SJCRH30 (cell line): ENCODE results near the gene PRSS16. TPM values are rescaled to one million over a fixed set of nuclear protein-coding genes. Genes with fewer than 3 reads are reported as not detected.

Source experiments
- DNase-seq, 2 experiments: peaks; one replicate each; pipeline ENCODE4 v3.0.0-alpha.2; 2015 to 2020
- H3K27ac ChIP-seq: fragments of 250-450 bp; sonication (Bioruptor Pico); 2 replicates; pipeline ENCODE4 v1.5.1; 2020; ENCODE audit warnings: mild to moderate bottlenecking, moderate library complexity
- H3K27me3 ChIP-seq: fragments of 250-450 bp; sonication (Bioruptor Pico); 2 replicates; pipeline ENCODE4 v1.5.1; 2020; ENCODE audit warnings: mild to moderate bottlenecking, moderate library complexity
- H3K36me3 ChIP-seq: fragments of 250-450 bp; sonication (Bioruptor Pico); 2 replicates; pipeline ENCODE4 v1.5.1; 2020; ENCODE audit warnings: mild to moderate bottlenecking, moderate library complexity
- H3K4me1 ChIP-seq: fragments of 250-450 bp; sonication (Bioruptor Pico); 2 replicates; pipeline ENCODE4 v1.5.1; 2020; ENCODE audit warnings: mild to moderate bottlenecking, moderate library complexity
- H3K4me3 ChIP-seq: fragments of 250-450 bp; sonication (Bioruptor Pico); 2 replicates; pipeline ENCODE4 v1.5.1; 2020; ENCODE audit warnings: mild to moderate bottlenecking, moderate library complexity
- H3K9me3 ChIP-seq: fragments of 250-450 bp; sonication (Bioruptor Pico); replicated peaks from 2 replicates; pipeline ENCODE4 v1.5.1; 2020; ENCODE audit warnings: mild to moderate bottlenecking, moderate library complexity
- total RNA-seq: library from RNA; depleted of rRNA; stranded (reverse); fragments of >200 nt; shearing (Covaris generic); gene quantifications from 2 replicates; pipeline ENCODE4 v1.2.3, GENCODE V29; 2014

Gene PRSS16
- total RNA-seq, 1 experiment from 2014 or later: not detected

GRCh38 chr6:27288136-27289044 is 40.9 kb downstream of the PRSS16 start:
- H3K27me3 ChIP-seq: no peaks in the 10 kb centered on the region

GRCh38 chr6:27290065-27290849 is 42.8 kb downstream of the PRSS16 start:
- no peaks in the 10 kb centered on the region for H3K4me1 ChIP-seq
- H3K27ac ChIP-seq: no peak overlapping the region
- H3K36me3 ChIP-seq: no peaks in the 10 kb centered on the region
- no peaks in the 10 kb centered on the region for H3K27me3 ChIP-seq
- no peaks in the 10 kb centered on the region for H3K9me3 ChIP-seq
- H3K4me3 ChIP-seq: no peak overlapping the region
- no peak for DNase-seq

More at GRCh38 chr6:27288136-27289044, 40.9 kb downstream of the PRSS16 start:
- DNase-seq: no peak
- Histone ChIP-seq H3K36me3 (no peaks in the 10 kb centered on the region), H3K4me3 (no peak overlapping the region), H3K4me1 (no peaks in the 10 kb centered on the region), H3K9me3 (no peaks in the 10 kb centered on the region), H3K27ac (no peak overlapping the region)

GRCh38 chr6:27290850-27291208 is 43.3 kb downstream of the PRSS16 start:
- H3K27ac ChIP-seq: no peak overlapping the region
- no peaks in the 10 kb centered on the region for H3K9me3 ChIP-seq
- H3K36me3 ChIP-seq: no peaks in the 10 kb centered on the region
- no peaks in the 10 kb centered on the region for H3K4me1 ChIP-seq
- H3K4me3 ChIP-seq: no peak overlapping the region
- DNase-seq: no peak
- no peaks in the 10 kb centered on the region for H3K27me3 ChIP-seq

GRCh38 chr6:27293436-27294098 is 46.1 kb downstream of the PRSS16 start:
- peak; percentile 16 to 41 for DNase-seq
- Histone ChIP-seq H3K4me1 (no peaks in the 10 kb centered on the region), H3K27ac (no peak overlapping the region), H3K9me3 (no peaks in the 10 kb centered on the region), H3K4me3 (peak overlapping the region; percentile 40; the same call in 1 of the 2 replicates), H3K36me3 (no peaks in the 10 kb centered on the region), H3K27me3 (no peaks in the 10 kb centered on the region)

GRCh38 chr6:27294409-27294808 is 46.9 kb downstream of the PRSS16 start:
- Histone ChIP-seq H3K36me3 (no peaks in the 10 kb centered on the region), H3K9me3 (no peaks in the 10 kb centered on the region), H3K27ac (no peak overlapping the region), H3K27me3 (no peaks in the 10 kb centered on the region), H3K4me3 (peak overlapping the region; percentile 40), H3K4me1 (no peaks in the 10 kb centered on the region)
- DNase-seq: peak in 1 of 2 experiments; percentile 3

DNA sequence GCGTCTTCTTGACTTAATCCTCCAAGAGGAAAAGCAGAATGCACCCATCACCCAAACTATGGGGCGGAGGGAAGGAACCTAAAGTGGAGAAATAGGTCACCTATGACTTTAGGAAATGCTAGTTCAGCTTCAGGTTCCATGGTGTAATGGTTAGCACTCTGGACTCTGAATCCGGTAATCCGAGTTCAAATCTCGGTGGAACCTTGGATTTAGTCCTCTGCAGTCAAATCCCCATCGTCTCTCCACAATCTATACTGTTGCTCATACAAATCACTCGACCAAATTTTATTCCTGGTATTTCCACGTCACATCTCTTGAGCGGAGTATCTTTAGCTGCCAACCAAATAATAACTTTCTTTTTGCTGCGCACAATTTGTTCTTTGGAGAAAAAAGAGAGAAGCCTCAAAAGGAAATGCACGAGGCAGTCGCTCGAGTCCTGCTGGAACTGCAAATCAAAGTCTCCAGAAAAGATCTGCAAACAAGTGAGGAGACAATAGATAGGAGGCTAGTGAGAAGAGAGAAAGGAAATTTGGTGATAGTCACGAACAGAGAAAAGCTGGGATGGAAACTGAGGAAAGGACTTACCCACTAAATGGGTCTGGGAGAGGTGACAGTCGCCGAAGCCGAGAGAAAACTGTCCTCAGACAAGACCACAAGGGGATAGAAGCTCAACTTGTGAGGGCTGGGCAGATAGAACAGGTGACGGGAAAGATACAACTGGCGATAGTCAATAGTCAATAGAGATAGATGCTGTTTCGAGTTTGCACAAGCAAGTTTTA is 48.0 kb downstream of the PRSS16 start:
- no peaks in the 10 kb centered on the region for H3K27me3 ChIP-seq
- no peaks in the 10 kb centered on the region for H3K4me1 ChIP-seq
- no peak overlapping the region for H3K27ac ChIP-seq
- DNase-seq: peak in 1 of 2 experiments; percentile 46
- peak overlapping the region; percentile 46 for H3K4me3 ChIP-seq
- no peaks in the 10 kb centered on the region for H3K9me3 ChIP-seq
- H3K36me3 ChIP-seq: no peaks in the 10 kb centered on the region

DNA sequence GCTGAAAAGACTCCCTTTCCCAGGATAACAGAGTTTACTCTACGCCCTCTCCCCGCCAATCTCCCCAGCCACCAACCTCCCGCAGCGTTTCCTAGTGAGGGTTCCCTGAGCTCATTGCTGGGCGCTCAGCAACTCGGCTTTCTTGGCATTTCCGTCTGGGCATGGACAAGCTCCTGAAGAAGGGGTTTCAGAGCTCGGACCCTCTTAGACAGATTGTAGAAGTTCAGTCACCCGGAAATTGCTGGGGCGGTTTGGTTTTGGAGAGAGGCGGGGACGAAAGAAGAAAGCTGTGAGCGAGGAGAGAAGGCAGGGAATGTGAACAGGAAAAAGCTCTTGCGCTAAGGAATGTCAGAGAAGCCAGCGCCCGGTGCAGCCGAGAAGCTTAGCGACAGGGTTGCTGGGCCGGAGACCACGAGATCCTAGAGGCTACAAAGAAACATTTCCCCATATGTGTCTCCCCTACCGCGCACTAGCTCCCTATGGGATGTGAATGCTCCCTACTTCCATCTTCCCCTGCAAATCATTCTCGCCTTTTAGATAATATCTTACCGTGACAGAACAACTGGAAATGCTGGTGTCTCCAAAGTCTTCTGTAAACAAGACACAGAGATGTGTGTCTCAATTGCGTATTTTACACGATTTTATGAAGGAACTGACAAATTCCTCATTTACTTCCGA is 48.7 kb downstream of the PRSS16 start:
- Histone ChIP-seq H3K36me3 (no peaks in the 10 kb centered on the region), H3K4me1 (no peaks in the 10 kb centered on the region), H3K9me3 (no peaks in the 10 kb centered on the region), H3K4me3 (peak overlapping the region; percentile 46), H3K27ac (no peak overlapping the region), H3K27me3 (no peaks in the 10 kb centered on the region)
- peak; percentile 23 to 36 for DNase-seq

GRCh38 chr6:27297484-27297856 is 50.0 kb downstream of the PRSS16 start:
- no peaks in the 10 kb centered on the region for H3K36me3 ChIP-seq
- no peaks in the 10 kb centered on the region for H3K4me1 ChIP-seq
- no peak for DNase-seq
- no peak overlapping the region for H3K27ac ChIP-seq
- H3K4me3 ChIP-seq: no peak overlapping the region
- H3K9me3 ChIP-seq: no peaks in the 10 kb centered on the region
- H3K27me3 ChIP-seq: no peaks in the 10 kb centered on the region

- Histone ChIP-seq H3K27me3 (no peaks in the 10 kb centered on the region), H3K4me1 (no peaks in the 10 kb centered on the region), H3K4me3 (no peak overlapping the region), H3K27ac (no peak overlapping the region), H3K36me3 (no peaks in the 10 kb centered on the region), H3K9me3 (no peaks in the 10 kb centered on the region)
- DNase-seq: peak in 1 of 2 experiments; percentile 3
Measured at GRCh38 chr6:27297857-27298730, 50.6 kb downstream of the PRSS16 start.

DNA sequence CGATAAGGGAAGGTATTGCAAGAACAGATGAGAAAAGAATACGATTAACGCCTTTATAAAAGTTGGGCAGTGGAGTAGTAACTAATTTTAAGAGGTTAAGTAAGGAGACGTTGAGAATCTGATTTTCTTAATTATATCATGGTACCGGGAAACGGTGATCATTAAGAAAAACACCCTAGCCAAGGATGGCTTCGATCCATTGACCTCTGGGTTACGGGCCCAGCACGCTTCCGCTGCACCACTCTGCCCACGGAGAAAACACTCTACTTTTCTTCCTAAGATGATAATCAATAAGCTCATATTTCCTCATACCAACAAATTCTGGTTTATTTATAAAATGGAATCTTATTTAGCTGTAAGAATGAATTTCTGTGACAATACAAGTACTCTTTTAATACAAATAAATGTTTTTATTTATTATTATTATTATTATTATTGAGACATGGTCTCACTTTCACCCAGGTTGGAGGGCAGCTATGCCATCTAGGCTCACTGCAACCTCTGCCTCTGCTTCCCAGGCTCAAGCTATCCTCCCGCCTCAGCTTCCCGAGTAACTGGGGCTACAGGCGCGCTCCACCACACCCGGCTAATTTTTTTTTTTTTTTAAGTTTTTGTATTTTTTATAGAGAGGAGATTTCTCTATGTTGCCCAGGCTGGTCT is 56.2 kb downstream of the PRSS16 start:
- no peaks in the 10 kb centered on the region for H3K4me1 ChIP-seq
- no peak for DNase-seq
- no peaks in the 10 kb centered on the region for H3K27me3 ChIP-seq
- H3K36me3 ChIP-seq: no peaks in the 10 kb centered on the region
- no peak overlapping the region for H3K4me3 ChIP-seq
- H3K9me3 ChIP-seq: no peaks in the 10 kb centered on the region
- no peak overlapping the region for H3K27ac ChIP-seq
